ENCODE data around the gene EPB41L2.
"Not testable (repeated sequence)": the region's sequence is repeated elsewhere in the genome, so short reads cannot be mapped to it uniquely, and the experiment has no call there.

The EPB41L2 gene

GRCh38 chr6:131063028-131063763, at the start of gene EPB41L2:
Gene EPB41L2 (minus strand): TSS chr6:131063245. CDS start chr6:130956485, 106,760 bp downstream.
- no peak for DNase-seq

- no peak for DNase-seq
Measured at GRCh38 chr6:131112249-131112648, 49.2 kb upstream of the EPB41L2 start.

GRCh38 chr6:131107151-131107550, 44.1 kb upstream of the EPB41L2 start:
- no peak for DNase-seq

GRCh38 chr6:131103901-131104300, 40.9 kb upstream of the EPB41L2 start:
- no peak for DNase-seq

- DNase-seq = no peak
Measured at GRCh38 chr6:131103296-131103695, 40.3 kb upstream of the EPB41L2 start.

- no peak for DNase-seq
Measured at GRCh38 chr6:131101911-131102680, 39.1 kb upstream of the EPB41L2 start.

- no peak for DNase-seq
Measured at GRCh38 chr6:131096786-131097185, 33.7 kb upstream of the EPB41L2 start.

GRCh38 chr6:131093334-131093733, 30.3 kb upstream of the EPB41L2 start:
- DNase-seq = no peak

- not testable (repeated sequence) for DNase-seq
Measured at GRCh38 chr6:131091944-131092343, 28.9 kb upstream of the EPB41L2 start.

GRCh38 chr6:131090339-131090738, 27.3 kb upstream of the EPB41L2 start:
- not testable (repeated sequence) for DNase-seq

GRCh38 chr6:131084982-131085381, 21.9 kb upstream of the EPB41L2 start:
- DNase-seq = no peak

GRCh38 chr6:131083687-131084086, 20.6 kb upstream of the EPB41L2 start:
- no peak for DNase-seq

- no peak for DNase-seq
Measured at GRCh38 chr6:131082335-131082734, 19.3 kb upstream of the EPB41L2 start.

- no peak for DNase-seq
Measured at GRCh38 chr6:131080084-131080483, 17.0 kb upstream of the EPB41L2 start.

- no peak for DNase-seq
Measured at GRCh38 chr6:131073577-131073976, 10.5 kb upstream of the EPB41L2 start.

GRCh38 chr6:131070061-131070460, 7.0 kb upstream of the EPB41L2 start:
- no peak for DNase-seq

- DNase-seq = no peak
Measured at GRCh38 chr6:131068165-131068564, 5.1 kb upstream of the EPB41L2 start.

- DNase-seq = no peak
Measured at GRCh38 chr6:131067521-131067920, 4.5 kb upstream of the EPB41L2 start.

GRCh38 chr6:131065824-131066171, 2.8 kb upstream of the EPB41L2 start:
- DNase-seq = no peak

GRCh38 chr6:131065112-131065823, 2.2 kb upstream of the EPB41L2 start:
- DNase-seq = no peak

- DNase-seq = no peak
Measured at GRCh38 chr6:131063764-131064272, 773 bp upstream of the EPB41L2 start.

GRCh38 chr6:131062241-131063027, 611 bp downstream of the EPB41L2 start:
- no peak for DNase-seq

- DNase-seq = no peak
Measured at GRCh38 chr6:131061751-131062119, 1.3 kb downstream of the EPB41L2 start.

All from NCI-H187 treated with DMSO at 0.1 percent for 48 hours (cell line).